Measurements from ENCODE around the gene RAP1GAP2.

- TF ChIP-seq CTCF (IDR thresholded peaks at IDR 0.05) (no peak), POLR2A (IDR thresholded peaks at IDR 0.05) (no peak), POLR2AphosphoS5 (IDR thresholded peaks at IDR 0.05) (no peak)
Measured at GRCh38 chr17:2926019-2926650, 129.9 kb downstream of the RAP1GAP2 start.
